GM18498 (cell line): ENCODE measurements around the gene IFT57.

Experiments used
- ATAC-seq: cut with Tn5 transposase; IDR thresholded peaks from one replicate; pipeline ENCODE4 v1.9.1; 2021; ENCODE audit warnings: mild to moderate bottlenecking, moderate library complexity; ENCODE audit not compliant: unreplicated experiment

IFT57 gene

DNA sequence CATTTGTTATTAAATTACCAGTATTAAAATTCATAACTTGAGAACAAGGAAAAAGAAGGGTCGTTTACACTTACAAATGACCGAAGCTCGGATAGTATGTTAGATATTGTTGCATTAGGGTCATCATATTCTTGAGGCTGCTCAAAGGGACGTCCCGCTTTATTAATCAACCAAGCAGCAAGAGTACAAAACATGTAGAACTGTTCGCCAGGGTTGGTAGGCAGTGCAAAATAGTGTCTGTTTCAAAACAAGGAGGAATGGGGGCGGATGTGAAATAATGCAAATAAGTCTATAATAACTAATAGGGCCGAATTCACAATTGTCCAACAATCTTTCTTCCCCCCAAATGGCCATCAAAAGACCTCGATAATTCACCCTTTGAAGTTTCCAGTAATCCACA lies 2.9 kb downstream of the IFT57 start:
- peak; percentile 20 for ATAC-seq

DNA sequence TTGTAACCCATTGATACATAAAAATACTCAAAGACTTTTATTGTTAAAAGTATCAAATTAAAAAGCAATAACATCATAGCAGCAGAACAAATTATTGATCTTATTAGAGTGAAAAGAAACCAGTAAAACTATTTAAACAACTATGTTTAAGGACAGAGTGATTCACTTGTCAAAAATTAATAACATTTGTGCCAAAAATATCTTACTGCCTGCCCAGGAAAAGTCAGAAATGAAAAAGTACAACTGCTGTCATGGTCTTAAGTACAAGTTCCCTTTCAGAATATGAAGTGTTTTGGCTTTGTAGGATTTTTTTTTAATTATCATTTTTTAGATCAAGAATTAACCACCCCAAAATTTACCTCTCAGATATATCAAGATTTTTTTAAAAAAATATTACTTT lies 3.4 kb downstream of the IFT57 start:
- ATAC-seq, result no peak

DNA sequence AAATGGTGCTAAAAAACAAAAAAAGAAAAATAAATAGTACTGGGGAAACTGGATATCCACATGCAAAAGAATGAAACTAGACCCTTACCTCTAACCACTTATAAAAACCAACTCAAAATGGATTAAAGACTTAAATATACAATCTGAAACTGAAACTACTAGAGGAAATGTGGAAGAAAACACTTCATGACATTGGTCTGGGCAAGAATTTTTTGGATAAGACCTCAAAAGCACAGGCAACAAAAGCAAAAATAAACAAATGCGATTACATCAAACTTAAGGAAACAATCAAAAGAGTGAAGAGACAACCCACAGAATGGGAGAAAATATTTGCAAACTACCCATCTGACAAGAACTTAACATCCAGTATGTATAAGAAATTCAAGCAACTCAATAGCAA lies 6.4 kb downstream of the IFT57 start:
- ATAC-seq, result no peak

DNA sequence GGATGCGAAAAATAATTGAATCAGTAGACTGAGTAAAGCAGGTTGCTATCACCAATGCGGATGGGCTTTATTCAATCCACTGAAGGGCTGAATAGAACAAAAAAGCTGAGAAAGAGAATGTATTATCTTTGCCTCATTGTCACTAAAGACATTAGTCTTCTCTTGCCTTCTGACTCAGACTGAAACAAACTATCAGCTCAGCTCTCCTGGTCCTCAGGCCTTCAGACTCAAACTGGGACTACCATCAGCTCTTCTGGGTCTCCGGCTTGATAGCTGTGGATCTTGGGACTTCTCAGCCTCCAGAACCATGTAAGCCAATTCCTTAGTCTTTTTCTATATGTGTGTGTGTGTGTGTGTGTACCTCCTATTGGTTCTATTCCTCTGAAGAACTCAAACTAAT lies 12.6 kb downstream of the IFT57 start:
- ATAC-seq, result no peak

DNA sequence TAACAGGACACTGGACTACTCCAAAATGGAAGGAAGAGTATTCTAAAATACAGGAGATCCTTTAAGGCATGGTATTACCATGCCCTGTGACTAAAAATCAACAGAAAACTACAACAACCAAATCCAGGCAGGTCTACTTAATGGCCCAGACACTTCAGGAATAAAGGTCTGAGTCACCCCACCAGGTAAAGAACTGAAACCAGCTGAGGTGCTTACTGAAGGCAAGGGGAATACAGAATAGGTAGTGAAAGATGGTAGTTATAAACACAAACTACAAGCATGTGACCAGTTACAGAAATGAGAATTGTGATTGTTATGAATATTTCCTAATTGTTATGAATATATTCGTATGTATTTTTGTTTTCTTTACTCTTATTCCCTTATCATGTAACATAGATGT lies 13.4 kb downstream of the IFT57 start:
- ATAC-seq, result peak; percentile 94

DNA sequence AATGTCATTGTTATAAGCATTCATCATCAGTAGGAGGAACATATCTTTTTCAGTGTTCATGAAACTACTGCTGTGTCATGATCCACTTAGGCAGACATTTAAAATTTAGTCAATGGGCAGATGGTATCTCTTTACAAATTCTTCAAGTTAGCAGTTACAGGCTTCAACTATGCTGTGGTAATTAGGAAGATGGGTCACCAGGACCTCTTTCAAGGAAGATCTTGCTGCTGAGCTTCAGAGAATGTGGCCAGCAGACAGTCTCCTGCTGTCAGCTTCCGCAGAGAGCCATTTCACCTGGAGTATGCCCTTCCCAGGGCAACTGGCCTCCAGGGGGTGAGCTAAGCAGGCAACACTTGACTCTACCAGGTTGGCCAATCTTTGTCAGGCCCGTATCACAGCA lies 19.4 kb downstream of the IFT57 start:
- no peak for ATAC-seq

DNA sequence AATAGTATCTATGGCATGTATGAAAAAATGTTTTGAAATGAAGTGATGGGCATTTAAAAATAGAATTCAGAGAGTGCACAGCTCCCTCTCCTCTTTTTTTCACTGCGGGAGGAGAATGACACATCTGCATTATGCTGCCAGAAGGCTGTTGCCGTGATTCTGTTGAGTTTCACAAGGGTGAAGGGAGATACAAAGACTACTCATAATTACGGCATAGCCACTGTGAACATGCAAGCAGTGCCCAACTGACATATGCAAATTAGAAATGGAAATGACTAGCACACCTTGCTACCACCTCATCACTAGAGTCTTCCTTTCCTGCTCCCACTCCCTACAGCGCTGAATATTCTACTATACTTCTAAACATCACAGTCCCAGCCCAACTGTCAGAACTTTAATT lies 20.1 kb downstream of the IFT57 start:
- ATAC-seq, result no peak

DNA sequence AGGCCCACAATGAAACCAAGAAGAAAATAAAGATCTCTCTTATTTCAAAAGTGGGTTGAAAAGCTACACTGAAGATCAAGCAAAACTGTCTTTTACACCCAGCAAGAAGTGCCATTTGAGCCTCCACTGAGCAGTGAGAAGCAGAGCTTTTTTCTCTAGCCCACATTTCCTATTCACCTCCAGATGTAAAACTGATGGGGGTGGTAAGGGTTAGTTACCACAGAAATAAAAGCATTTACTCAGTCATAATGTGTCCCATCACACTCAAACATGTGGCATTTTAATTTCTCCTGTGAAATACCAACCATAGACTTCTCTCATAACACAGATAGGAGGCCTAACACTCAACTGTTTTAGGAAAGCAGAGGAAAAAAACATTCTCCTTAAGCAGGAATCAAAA lies 21.0 kb downstream of the IFT57 start:
- no peak for ATAC-seq

DNA sequence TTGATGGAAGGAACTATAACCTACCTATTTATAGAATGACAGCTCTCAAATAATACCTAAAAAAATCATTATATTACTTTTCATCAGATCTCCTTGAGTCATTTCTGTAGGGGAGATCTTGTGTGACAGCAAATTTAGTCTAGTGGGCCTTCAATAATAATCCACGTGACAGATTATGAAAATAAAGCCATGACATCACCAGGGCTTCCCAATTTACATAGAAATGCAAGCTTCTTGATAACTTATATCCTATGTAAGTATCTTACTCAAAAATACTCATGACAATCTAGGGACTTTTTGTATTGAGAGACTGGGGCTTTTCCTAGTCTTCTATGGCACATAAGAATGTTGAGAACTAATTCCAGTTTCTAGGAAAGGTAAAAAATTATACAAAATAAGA lies 21.6 kb downstream of the IFT57 start:
- no peak for ATAC-seq

DNA sequence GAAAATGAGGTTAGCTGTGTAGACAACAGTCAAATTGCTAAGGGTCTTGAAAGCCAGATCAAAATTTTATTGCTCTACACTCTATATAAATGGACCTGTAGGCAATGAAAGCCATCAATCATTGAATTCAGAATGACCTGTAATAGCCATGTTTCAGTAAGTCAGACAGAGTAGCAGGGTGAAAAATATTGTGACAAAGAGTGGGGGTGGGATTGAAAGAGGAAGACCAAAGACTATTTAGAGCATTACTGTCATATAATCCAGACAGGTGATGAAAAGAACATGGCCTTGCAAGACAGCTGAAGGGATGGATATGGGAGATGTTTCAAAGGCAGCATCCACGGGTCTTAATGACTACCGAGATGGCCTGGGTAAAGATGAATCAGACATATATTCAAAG lies 22.2 kb downstream of the IFT57 start:
- no peak for ATAC-seq

DNA sequence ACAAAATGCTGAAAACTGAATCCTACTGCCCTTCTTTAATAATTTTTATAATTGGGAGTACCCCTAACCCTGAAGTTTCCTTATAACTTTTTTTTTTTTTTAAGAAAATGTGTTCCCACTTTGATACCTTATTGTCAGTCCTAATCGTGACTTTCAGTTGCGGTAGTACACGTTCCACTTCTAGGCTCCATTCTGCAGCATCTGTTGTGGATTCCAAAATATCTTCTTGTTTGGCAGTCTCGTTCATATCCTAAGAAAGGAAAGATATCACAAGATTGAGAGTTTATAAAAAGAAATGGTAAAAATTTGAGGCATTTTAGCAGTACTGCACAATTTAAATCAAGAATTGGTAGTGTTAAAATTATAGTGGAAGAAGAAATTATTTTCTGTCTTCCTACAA lies 30.8 kb downstream of the IFT57 start:
- no peak for ATAC-seq

DNA sequence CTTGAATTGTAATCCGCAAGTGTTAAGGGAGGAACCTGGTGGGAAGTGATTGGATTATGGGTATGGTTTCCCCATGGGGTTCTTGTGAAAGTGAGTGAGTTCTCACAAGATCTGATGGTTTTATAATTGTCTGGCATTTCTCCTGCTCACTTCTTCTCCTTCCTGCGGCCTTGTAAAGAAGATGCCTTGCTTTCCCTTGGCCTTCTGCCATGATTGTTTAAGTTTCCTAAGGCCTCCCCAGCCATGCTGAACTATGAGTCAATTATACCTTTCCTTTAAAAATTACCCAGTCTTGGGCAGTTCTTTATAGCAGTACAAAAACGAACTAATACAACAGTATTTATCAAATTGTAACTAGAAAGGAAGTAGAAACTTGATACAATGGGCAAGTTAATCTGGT lies 31.9 kb downstream of the IFT57 start:
- ATAC-seq, result no peak

DNA sequence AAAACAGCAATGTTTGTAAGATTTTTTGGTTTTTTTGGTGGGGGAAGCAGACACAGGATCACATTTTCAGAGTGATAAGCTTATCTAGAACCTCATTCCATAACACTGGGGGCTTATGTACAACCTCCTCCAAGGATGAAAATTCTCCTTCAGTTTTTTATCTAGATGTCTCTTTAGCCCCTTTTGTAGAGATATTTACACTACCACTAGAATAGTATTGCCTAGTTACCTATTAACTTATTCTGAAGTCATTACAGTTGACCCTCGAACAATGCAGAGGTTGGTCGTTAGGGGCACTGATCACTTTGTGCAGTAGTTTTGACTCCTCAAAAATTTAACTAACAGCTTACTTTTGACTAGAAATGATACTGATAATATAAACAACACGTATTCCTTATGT lies 32.8 kb downstream of the IFT57 start:
- no peak for ATAC-seq

DNA sequence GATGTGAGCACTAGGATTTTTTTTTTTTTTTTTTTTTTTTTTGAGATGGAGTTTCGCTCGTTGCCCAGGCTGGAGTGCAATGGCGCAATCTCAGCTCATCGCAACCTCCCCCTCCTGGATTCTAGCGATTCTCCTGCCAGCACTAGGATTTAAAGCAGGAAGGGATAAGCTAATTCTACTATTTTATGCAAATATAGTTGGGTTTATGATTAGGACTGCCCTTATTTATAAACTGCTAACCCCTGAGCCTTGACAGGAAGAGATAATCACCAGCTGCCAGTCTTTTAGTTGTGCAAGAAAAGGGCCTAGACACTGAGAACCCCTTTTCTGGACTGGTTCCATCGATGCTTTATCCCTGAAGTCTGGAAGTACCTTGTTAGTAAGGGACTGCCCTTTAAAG lies 36.7 kb downstream of the IFT57 start:
- no peak for ATAC-seq

DNA sequence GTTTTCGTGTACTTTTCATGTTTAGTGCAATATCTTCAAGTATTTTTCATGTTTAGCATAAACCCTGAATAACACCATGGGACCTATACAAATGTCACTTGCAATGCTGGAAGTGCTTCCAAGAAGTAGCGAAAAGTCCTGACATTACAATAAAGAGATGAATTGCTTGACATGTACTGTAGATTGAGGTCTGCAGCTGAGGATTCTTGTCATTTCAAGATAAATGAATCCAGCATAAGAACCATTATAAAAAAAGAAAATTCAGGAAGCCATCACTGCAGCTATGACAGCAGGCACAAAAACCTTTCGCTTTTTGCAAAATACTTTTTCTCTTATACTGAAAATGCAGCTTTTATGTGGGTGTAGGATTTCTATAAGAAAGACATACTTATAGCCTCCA lies 37.4 kb downstream of the IFT57 start:
- ATAC-seq, result no peak

DNA sequence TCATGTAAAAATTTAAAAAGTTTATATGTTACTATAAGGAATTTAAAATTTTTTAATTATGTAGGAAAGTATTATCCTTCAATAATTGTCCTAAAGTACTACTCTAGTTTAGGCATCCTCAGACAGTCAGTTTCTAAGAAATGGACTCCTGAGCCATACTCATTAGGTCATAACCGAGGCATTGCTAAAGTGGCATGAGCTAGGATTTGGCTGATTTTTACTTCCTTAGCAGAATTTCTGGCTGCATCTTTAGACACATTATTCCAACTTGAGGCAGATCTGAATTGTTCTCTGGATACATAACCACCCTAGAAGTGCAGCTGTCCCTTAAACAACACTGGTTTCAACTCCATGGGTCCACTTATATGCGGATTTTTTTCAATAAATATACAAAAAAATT lies 38.3 kb downstream of the IFT57 start:
- ATAC-seq, result no peak

DNA sequence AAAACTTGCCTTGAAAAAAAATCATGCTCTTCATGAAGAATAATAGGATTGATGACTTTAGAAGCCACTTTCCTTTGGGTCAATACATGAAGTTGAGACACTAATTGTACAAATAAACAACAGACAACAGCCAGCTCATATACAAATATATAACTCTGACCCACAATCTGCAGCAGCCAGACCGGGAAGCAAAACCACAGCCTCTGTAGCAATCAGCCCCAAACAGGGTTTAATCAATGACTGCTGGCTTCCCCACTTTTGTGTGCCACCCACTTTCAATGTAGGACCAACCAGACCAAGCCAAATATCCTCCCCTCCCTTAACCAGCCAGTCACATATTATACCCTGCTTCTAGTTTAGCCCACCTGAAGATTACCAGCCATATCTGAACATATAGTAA lies 39.0 kb downstream of the IFT57 start:
- ATAC-seq, result no peak

DNA sequence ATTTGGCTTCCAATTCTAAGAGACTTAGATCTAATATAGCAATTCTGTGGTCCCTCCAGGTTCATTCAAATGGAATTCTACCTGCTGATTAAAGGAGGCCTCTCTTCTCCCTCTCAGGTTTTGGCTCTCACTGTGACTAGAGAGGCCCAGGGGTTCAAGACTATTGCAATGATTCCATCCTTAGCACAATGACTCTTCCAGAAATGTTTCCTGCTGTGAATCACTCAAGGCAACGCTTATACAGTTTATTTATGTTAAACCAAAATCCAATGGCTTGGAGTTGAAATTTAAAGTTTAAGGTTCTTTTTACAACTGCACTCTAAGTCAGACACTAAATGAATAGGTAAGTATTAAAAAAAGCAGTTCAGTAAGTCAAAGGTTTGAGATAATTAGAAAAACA lies 39.9 kb downstream of the IFT57 start:
- ATAC-seq, result no peak

DNA sequence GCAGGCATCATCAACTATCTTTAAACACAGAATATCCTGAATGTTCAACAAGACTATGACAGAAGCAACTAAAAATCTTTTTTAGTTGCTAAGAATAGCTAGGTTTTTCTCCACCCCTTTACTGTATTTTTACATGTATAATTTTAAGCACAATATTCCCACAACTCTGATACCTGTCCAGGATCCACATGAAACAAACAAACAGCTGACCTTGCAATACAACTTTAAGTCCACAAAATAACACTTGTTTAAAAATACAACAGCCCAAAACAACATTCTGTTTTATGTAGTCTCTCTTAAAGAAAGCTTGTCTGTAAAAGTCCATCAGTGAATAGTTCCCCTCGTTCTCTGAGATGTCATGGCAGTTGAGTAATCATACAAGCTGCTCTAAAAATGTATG lies 41.1 kb downstream of the IFT57 start:
- no peak for ATAC-seq

DNA sequence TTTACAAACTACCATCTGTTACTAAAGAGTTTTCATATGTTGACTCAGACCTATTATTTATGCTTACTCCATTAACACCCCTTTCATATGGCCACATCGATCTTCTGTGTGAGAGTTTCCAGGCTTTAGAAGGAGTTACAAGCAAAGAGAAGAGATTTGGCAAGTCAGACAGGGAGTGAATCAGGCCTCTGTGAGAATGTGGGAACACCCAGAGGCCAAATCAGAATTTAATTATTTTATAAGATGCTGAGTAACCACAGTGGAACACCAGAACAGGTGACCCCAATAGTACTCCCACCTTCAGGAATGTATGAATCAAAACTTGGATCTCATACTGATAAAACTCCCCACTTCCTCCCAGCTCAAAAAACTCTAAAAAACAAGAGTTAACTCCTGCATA lies 42.0 kb downstream of the IFT57 start:
- ATAC-seq, result no peak

DNA sequence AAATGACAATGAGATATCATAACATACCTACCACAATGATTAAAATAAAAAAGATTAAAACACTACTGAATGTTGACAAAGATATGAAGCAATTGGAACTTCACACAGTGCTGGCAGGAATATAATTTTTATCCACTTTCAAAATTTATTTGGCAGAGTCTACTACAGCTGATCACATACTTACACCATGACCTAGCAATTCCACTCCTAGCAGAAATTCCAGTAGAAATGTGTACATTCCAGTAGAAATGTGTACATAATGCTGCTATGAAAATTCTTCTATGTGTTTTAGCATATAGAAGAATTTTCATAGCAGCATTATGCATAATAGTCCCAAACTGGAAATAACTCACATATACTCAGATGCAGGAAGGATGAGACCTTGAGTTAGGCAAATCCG lies 43.5 kb downstream of the IFT57 start:
- no peak for ATAC-seq

DNA sequence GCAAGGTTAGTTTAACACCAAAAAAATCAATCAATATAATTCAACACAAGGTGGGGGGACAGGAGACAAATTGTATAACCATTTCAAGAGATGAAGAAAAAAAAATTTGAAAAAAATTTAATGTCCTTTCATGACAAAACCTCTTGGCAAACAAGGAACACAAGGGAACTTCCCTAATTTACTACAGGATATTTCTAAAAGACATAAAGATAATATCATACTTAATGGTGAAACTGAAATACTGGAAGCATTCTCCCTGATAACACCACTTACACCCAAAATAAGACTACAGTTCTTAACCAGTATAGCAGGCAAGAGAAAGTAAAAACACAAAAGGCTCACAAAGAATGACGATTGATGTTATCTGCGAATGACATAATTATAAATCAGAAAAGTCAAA lies 44.7 kb downstream of the IFT57 start:
- ATAC-seq, result no peak

DNA sequence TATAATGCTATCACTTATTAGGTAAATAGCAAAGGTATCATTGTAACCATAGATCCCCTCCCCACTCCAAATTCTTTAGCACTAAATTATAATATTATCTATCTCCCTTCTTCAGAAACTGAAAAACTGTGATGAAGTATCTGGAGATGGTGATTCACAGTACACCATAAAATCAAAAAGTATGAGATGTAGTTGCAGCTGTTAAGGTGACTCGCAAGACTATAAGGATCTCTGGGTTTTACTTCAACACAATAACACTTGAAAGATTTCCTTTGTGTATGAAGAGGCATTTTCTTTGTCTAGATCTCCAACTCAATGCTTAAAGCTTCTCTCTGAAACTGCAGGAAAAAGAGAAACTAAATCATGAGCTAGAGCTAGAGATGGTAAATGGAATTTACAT lies 46.9 kb downstream of the IFT57 start:
- no peak for ATAC-seq

DNA sequence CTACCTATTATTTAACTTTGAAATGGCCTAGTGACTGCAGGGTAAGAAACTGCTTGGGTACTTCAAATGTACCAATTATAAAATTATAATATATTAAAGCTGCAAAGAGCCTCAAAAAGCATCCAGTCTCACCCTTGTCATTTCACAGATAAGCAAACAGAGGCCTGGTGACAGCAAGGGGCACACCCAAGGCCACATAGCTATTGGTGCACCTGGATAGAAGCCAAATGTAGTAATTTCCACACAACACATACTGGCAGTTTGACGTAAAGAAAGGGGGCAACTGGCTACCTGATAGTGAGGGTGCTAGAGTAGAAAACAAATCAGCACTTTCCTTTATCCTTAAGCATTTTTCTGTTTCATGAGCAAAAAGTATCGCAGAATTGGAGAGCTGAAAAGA lies 51.1 kb downstream of the IFT57 start:
- no peak for ATAC-seq
